HepG2 (cell line): ENCODE measurements around the gene SNX27. TPM values are rescaled to one million over a fixed set of nuclear protein-coding genes. Genes with fewer than 3 reads are reported as not detected.

ENCODE experiments used
- ARNT2 ChIP-seq: sonication (generic); formaldehyde crosslinking; IDR thresholded peaks from 2 replicates; pipeline ENCODE4 v1.8.0; 2022; ENCODE audit warnings: mild to moderate bottlenecking, low read depth, missing genetic modification reagents, moderate library complexity
- BHLHE40 ChIP-seq: IDR thresholded peaks from 2 replicates; pipeline ENCODE4 v1.6.1; 2011; ENCODE audit warnings: low read length, improper control_type of control experiment
- BORCS8-MEF2B ChIP-seq: sonication (generic); formaldehyde crosslinking; IDR thresholded peaks from 2 replicates; pipeline ENCODE4 v1.8.0; 2022; ENCODE audit warnings: mild to moderate bottlenecking, missing genetic modification reagents
- ELF1 ChIP-seq: sonication (generic); formaldehyde crosslinking; IDR thresholded peaks from 2 replicates; pipeline ENCODE4 v1.4.0; 2020; ENCODE audit warnings: missing genetic modification reagents
- HDAC1 ChIP-seq: sonication (generic); formaldehyde crosslinking; IDR thresholded peaks from 2 replicates; pipeline ENCODE4 v1.5.1; 2020; ENCODE audit warnings: mild to moderate bottlenecking, missing genetic modification reagents
- HMGXB3 ChIP-seq: sonication (generic); formaldehyde crosslinking; IDR thresholded peaks from 2 replicates; pipeline ENCODE4 v1.4.0; 2020; ENCODE audit warnings: missing genetic modification reagents, borderline replicate concordance
- HMGXB4 ChIP-seq, 2 experiments: sonication (generic) in 1 of 2; formaldehyde crosslinking in 1 of 2; IDR thresholded peaks; 2 replicates each; pipeline versions ENCODE4 v1.4.0 to v1.6.1; 2018 to 2020; ENCODE audit warnings: missing genetic modification reagents in 2 of 2, borderline replicate concordance in 1 of 2, low read depth in 1 of 2, mild to moderate bottlenecking in 1 of 2, missing biosample characterization in 1 of 2
- IKZF5 ChIP-seq: IDR thresholded peaks from 2 replicates; pipeline ENCODE4 v1.6.1; 2018; ENCODE audit warnings: missing genetic modification reagents, mild to moderate bottlenecking, missing compliant biosample characterization
- LCORL ChIP-seq, 2 experiments: fragments of 450-650 bp in 1 of 2; sonication (generic) in 1 of 2; formaldehyde crosslinking in 1 of 2; IDR thresholded peaks; 2 replicates each; pipeline versions ENCODE4 v1.5.0 to v1.6.1; 2017 to 2020; ENCODE audit warnings: antibody characterized with exemption in 1 of 2, missing genetic modification reagents in 1 of 2
- RXRB ChIP-seq: IDR thresholded peaks from 2 replicates; pipeline ENCODE4 v1.6.1; 2016; ENCODE audit warnings: borderline replicate concordance, missing genetic modification reagents, missing compliant biosample characterization
- SALL1 ChIP-seq: sonication (generic); formaldehyde crosslinking; IDR thresholded peaks from 2 replicates; pipeline ENCODE4 v1.8.0; 2022; ENCODE audit warnings: mild to moderate bottlenecking, missing genetic modification reagents
- SCMH1 ChIP-seq: sonication (generic); formaldehyde crosslinking; IDR thresholded peaks from 2 replicates; pipeline ENCODE4 v1.9.0; 2021; ENCODE audit warnings: missing genetic modification reagents, mild to moderate bottlenecking, borderline replicate concordance
- SPEN ChIP-seq: sonication (generic); formaldehyde crosslinking; IDR thresholded peaks from 2 replicates; pipeline ENCODE4 v1.5.1; 2020; ENCODE audit warnings: low read depth, mild to moderate bottlenecking, missing genetic modification reagents
- SRSF1 ChIP-seq: fragments of 200-400 bp; formaldehyde crosslinking; optimal IDR thresholded peaks from 2 replicates; pipeline ENCODE3; 2017; ENCODE audit warnings: mild to moderate bottlenecking, low read depth, low read length, moderate library complexity
- TBX2 ChIP-seq: sonication (generic); formaldehyde crosslinking; IDR thresholded peaks from 2 replicates; pipeline ENCODE4 v1.5.0; 2020; ENCODE audit warnings: missing genetic modification reagents, mild to moderate bottlenecking, borderline replicate concordance
- XRCC5 ChIP-seq: fragments of 200-400 bp; formaldehyde crosslinking; optimal IDR thresholded peaks from 2 replicates; pipeline ENCODE3; 2017; ENCODE audit warnings: mild to moderate bottlenecking, low read length
- ZNF687 ChIP-seq: sonication (generic); formaldehyde crosslinking; IDR thresholded peaks from 2 replicates; pipeline ENCODE4 v1.5.1; 2020; ENCODE audit warnings: mild to moderate bottlenecking, missing genetic modification reagents, moderate library complexity
- polyA plus RNA-seq, 8 experiments: library from polyadenylated mRNA; depleted of rRNA in 3 of 8; stranded (reverse) in 7 of 8; unstranded in 1 of 8; fragments of >200 nt; fragmentation: Illumina TruSeq in 4 of 8; extraction: Trizol in 4 of 8; gene quantifications; 2 replicates each; pipeline versions ENCODE4 v1.2.1 to v1.2.3, GENCODE V29; 2011 to 2016; ENCODE audit warnings: low read depth in 4 of 8, missing spikeins in 1 of 8, mixed read lengths in 1 of 8; ENCODE audit not compliant: insufficient read depth in 1 of 8
- total RNA-seq, 5 experiments: library from RNA; depleted of rRNA; stranded (reverse); fragments of >200 nt; fragmentation: Illumina TruSeq; extraction: Trizol; gene quantifications; 2 replicates each; pipeline ENCODE4 v1.2.3, GENCODE V29; 2016; ENCODE audit warnings: low read depth in 1 of 5

SNX27 gene
- total and polyA plus RNA-seq, 2 of the 13 experiments (the other 11 are each of a cell fraction or from before 2014, with no cell fraction given): 14.4 to 17.8 TPM

- TF ChIP-seq TBX2 (0 out of 2 replicates have a peak, but pooled peaks have one; percentile 24), SCMH1 (CRISPR knock-in tag) (no peak), ELF1 (CRISPR knock-in tag) (0 out of 2 replicates have a peak, but pooled peaks have one; percentile 32), ZNF687 (CRISPR knock-in tag) (peak; percentile 48), SALL1 (peak; percentile 59; the same call in 1 of the 2 replicates), HDAC1 (peak; percentile 39; the same call in 1 of the 2 replicates), IKZF5 (CRISPR knock-in tag) (peak; percentile 49; the same call in 1 of the 2 replicates), BHLHE40 (peak; percentile 8; the same call in 1 of the 2 replicates), HMGXB3 (CRISPR knock-in tag) (no peak), RXRB (CRISPR knock-in tag) (peak; percentile 29; the same call in 1 of the 2 replicates), XRCC5 (peak; percentile 76), SPEN (CRISPR knock-in tag) (no peak), SRSF1 (no peak), LCORL (IDR thresholded peaks at IDR 0.05) (no peak), LCORL (CRISPR knock-in tag; IDR thresholded peaks at IDR 0.05) (0 out of 2 replicates have a peak, but pooled peaks have one; percentile 11), HMGXB4 (CRISPR knock-in tag; IDR thresholded peaks at IDR 0.05; ENCODE audit: borderline replicate concordance in 1 of 2, low read depth in 1 of 2) (peak; percentile 33 to 60; a peak in 1 of 4 replicates), BORCS8-MEF2B (CRISPR knock-in tag) (0 out of 2 replicates have a peak, but pooled peaks have one; percentile 38), ARNT2 (0 out of 2 replicates have a peak, but pooled peaks have one; percentile 36)
Observed at GRCh38 chr1:151594143-151594625, 17.7 kb upstream of the SNX27 start (continued).
